ENCODE results near the gene EPN2.

DNA sequence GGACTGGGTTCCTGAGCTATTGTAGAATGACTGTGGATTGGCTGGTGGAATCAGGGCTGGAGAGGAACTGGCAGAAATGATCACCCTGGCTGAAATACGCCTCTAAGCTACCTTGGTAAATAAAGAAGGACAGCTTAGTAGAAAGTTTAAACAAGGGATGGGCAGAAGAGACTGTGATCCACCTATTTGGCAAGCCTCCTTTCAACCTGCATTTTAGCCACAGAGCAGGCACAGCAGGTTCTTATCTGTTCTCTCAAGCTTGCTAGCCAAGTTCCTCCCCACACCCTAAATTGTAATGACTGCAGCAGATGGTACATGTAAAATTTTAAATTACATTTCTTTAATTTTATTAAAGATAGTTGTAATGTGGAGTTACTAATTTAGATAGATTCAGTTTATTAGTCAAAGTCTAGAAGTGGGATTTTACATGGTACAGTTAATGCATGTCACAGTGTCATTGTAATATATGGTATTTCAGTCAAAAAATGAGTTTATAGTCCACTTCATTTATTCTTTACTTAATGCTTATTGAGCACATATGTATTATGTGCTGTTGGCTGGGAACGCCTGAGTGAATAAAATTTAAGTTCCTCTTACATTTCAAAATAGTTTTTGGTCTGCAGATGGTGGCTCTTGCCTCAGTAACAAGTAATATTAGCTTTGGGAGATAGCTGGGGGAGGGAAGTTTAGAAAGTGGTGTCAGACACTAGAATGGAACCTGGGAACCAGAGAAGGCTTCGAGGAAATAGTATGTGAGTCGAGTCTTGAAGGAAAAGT lies 11.2 kb downstream of the EPN2 start:
- TF ChIP-seq EZH2phosphoT487 (conservative IDR thresholded peaks at IDR 0.05; ENCODE audit: low read length): no peak
- TF ChIP-seq, protein P1, sequence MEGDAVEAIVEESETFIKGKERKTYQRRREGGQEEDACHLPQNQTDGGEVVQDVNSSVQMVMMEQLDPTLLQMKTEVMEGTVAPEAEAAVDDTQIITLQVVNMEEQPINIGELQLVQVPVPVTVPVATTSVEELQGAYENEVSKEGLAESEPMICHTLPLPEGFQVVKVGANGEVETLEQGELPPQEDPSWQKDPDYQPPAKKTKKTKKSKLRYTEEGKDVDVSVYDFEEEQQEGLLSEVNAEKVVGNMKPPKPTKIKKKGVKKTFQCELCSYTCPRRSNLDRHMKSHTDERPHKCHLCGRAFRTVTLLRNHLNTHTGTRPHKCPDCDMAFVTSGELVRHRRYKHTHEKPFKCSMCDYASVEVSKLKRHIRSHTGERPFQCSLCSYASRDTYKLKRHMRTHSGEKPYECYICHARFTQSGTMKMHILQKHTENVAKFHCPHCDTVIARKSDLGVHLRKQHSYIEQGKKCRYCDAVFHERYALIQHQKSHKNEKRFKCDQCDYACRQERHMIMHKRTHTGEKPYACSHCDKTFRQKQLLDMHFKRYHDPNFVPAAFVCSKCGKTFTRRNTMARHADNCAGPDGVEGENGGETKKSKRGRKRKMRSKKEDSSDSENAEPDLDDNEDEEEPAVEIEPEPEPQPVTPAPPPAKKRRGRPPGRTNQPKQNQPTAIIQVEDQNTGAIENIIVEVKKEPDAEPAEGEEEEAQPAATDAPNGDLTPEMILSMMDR (IDR thresholded peaks at IDR 0.05; ENCODE audit: insufficient read depth, low read length, poor library complexity, severe bottlenecking): no peak

Data from SU-DHL-6 (cell line).